Kidney (tissue), 14 donors: ENCODE data around the gene SLC25A21. TPM values are rescaled to one million over a fixed set of nuclear protein-coding genes. Genes with fewer than 3 reads are reported as not detected.

Experiments
- DNase-seq, 5 donors: peaks; one replicate each; pipeline ENCODE4 v3.0.0-alpha.2; 2013 to 2020
- FAIRE-seq: peaks from 2 replicates; lab custom pipeline; 2012; peaks lifted over from hg19 to GRCh38; lab: Jason Lieb, UNC
- H3K27ac ChIP-seq, 2 donors: one replicate each; pipeline ENCODE4 v1.7.0; 2013; ENCODE audit warnings: low read depth in 2 of 2, low read length in 2 of 2, inconsistent platforms in 1 of 2
- H3K27me3 ChIP-seq: one replicate; pipeline ENCODE4 v1.7.1; 2013; ENCODE audit warnings: low read length, inconsistent platforms; ENCODE audit not compliant: control insufficient read depth, insufficient read depth
- H3K36me3 ChIP-seq, 3 donors: one replicate each; pipeline versions ENCODE4 v1.7.0 to v1.7.1; 2013; ENCODE audit warnings: low read length in 3 of 3, control low read depth in 1 of 3, inconsistent platforms in 1 of 3; ENCODE audit not compliant: insufficient read depth in 3 of 3, control insufficient read depth in 2 of 3
- H3K4me1 ChIP-seq, 3 donors: one replicate each; pipeline versions ENCODE4 v1.7.0 to v1.7.1; 2013; ENCODE audit warnings: low read length in 3 of 3, inconsistent platforms in 1 of 3, low read depth in 1 of 3; ENCODE audit not compliant: control insufficient read depth in 2 of 3, insufficient read depth in 2 of 3
- H3K4me3 ChIP-seq, 3 donors: one replicate each; pipeline versions ENCODE4 v1.7.0 to v1.8.1; 2013; ENCODE audit warnings: low read length in 3 of 3, control low read depth in 1 of 3, inconsistent platforms in 1 of 3
- H3K9ac ChIP-seq, 3 donors: one replicate each; pipeline versions ENCODE4 v1.7.0 to v1.7.1; 2013; ENCODE audit warnings: low read length in 3 of 3, control low read depth in 1 of 3, inconsistent platforms in 1 of 3
- H3K9me3 ChIP-seq, 3 donors: one replicate each; pipeline versions ENCODE4 v1.7.0 to v1.7.1; 2013; ENCODE audit warnings: low read length in 3 of 3, control low read depth in 1 of 3, inconsistent platforms in 1 of 3; ENCODE audit not compliant: control insufficient read depth in 2 of 3, insufficient read depth in 1 of 3
- CTCF ChIP-seq: IDR thresholded peaks from 3 replicates; pipeline ENCODE4 v1.5.1; 2012; ENCODE audit warnings: mild to moderate bottlenecking, moderate library complexity, borderline replicate concordance; ENCODE audit not compliant: insufficient read depth; ENCODE audit errors: extremely low read depth
- intact Hi-C: fragments of 100-400 bp; cut with DNase I; formaldehyde crosslinking; loops from one replicate; pipeline ENCODE4 v1.11.1; 2022
- polyA plus RNA-seq: library from polyadenylated mRNA; stranded (reverse); fragments of 350-450 nt; fragmentation: Illumina TruSeq; extraction: RNeasy Lipid Tissue Mini Kit (QIAGEN cat#74804); gene quantifications from one replicate; pipeline ENCODE4 v1.2.3, GENCODE V29; 2014; ENCODE audit warnings: low read depth, low replicate concordance; ENCODE audit not compliant: insufficient read depth
- total RNA-seq: library from RNA; stranded (reverse); fragmentation: NEBNext Ultra II Directional; extraction: Animal tissue kit (Norgen Biotek cat#: 25700); gene quantifications from one replicate; pipeline ENCODE4 v1.2.1, GENCODE V29; 2021
- donor health status: control.
- donor health status: control.
- donor health status: control.
- donor health status: control.
- donor health status: control.
- donor health status: DM: yes; HTN: yes; CAD: no.
- donor health status: Normal renal cell carcinoma (clear cell type).

Gene SLC25A21
- total and polyA plus RNA-seq, 2 donors from 2014 or later = 1.3 to 1.4 TPM

DNA sequence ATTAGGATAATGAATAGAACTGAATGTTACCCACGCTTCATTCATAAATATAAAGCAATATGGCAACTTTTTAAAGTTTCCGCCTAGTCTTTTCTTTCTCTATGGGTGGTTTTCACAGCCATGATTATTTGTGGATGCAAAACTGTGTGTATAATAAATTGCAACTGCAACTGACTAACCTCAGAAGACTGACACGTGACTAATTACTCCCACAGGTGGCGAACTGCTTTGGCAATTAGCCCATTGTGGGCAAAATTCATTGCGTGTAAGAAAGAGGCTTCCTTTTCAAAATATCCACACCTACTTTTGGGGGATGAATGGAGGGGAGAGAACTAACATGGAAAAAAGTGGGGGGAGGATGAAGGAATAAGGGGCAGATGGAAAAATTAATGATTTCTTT, 79.0 kb downstream of the SLC25A21 start:
- Histone ChIP-seq H3K4me3 (no peak overlapping the region), H3K4me1 (no peaks in the 10 kb centered on the region), H3K36me3 (no peaks in the 10 kb centered on the region), H3K27me3 (no peaks in the 10 kb centered on the region), H3K9ac (no peak overlapping the region), H3K9me3 (no peaks in the 10 kb centered on the region), H3K27ac (no peak overlapping the region)
- intact Hi-C loops = no loop called here
- DNase-seq (no peak), FAIRE-seq (no peak)
- TF ChIP-seq CTCF = no peak

DNA sequence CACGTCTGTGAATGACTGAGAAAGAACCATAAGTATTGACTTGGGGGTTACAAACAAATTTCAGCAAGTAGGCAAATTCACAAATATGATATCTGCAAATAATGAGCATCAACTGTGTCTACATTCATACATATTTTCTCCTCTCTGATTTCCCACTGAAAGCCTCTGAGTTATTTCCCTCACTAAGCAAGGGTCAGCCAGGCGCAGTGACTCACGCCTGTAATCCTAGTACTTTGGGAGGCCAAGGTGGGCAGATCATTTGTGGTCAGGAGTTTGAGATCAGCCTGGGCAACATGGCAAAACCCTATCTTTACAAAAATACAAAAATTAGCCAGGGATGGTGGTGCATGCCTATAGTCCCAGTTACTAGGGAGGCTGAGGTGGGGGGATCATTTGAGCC, 80.8 kb downstream of the SLC25A21 start:
- H3K36me3 ChIP-seq = no peaks in the 10 kb centered on the region
- intact Hi-C loops = no loop called here
- no peaks in the 10 kb centered on the region for H3K4me1 ChIP-seq
- no peaks in the 10 kb centered on the region for H3K27me3 ChIP-seq
- H3K27ac ChIP-seq = no peak overlapping the region
- H3K9me3 ChIP-seq = no peaks in the 10 kb centered on the region
- no peak for FAIRE-seq
- no peak for TF ChIP-seq CTCF
- H3K9ac ChIP-seq = no peak overlapping the region
- H3K4me3 ChIP-seq = no peak overlapping the region
- DNase-seq = no peak

GRCh38 chr14:37090026-37090425, 82.4 kb downstream of the SLC25A21 start:
- intact Hi-C loops = no loop called here
- no peak for FAIRE-seq
- H3K27me3 ChIP-seq = no peaks in the 10 kb centered on the region

More at GRCh38 chr14:37090026-37090425, 82.4 kb downstream of the SLC25A21 start:
- no peaks in the 10 kb centered on the region for H3K9me3 ChIP-seq
- no peak for TF ChIP-seq CTCF
- no peak overlapping the region for H3K27ac ChIP-seq
- no peaks in the 10 kb centered on the region for H3K36me3 ChIP-seq
- H3K9ac ChIP-seq = no peak overlapping the region
- H3K4me3 ChIP-seq = no peak overlapping the region
- no peaks in the 10 kb centered on the region for H3K4me1 ChIP-seq
- DNase-seq = no peak
